NCI-H1105 treated with DMSO at 0.1 percent for 48 hours (cell line): ENCODE measurements around the gene MT1M.

Experiments
- DNase-seq: peaks from one replicate; lab custom pipeline; 2025; lab: John Stamatoyannopoulos, UW

MT1M gene

GRCh38 chr16:56628486-56629350 lies 3.7 kb upstream of the MT1M start:
- no peak for DNase-seq

GRCh38 chr16:56629531-56629930 lies 2.9 kb upstream of the MT1M start:
- no peak for DNase-seq

GRCh38 chr16:56630134-56630533 lies 2.3 kb upstream of the MT1M start:
- DNase-seq = no peak

GRCh38 chr16:56631197-56631596 lies 1.3 kb upstream of the MT1M start:
- no peak for DNase-seq

- DNase-seq = no peak
Observed at GRCh38 chr16:56631832-56632155, 665 bp upstream of the MT1M start.

- no peak for DNase-seq
Observed at GRCh38 chr16:56632848-56633365, 448 bp downstream of the MT1M start.

GRCh38 chr16:56633535-56633934 lies 1.1 kb downstream of the MT1M start:
- DNase-seq = no peak

GRCh38 chr16:56634715-56635440 lies 2.4 kb downstream of the MT1M start:
- DNase-seq = no peak

GRCh38 chr16:56635441-56635967 lies 3.0 kb downstream of the MT1M start:
- DNase-seq = no peak

- DNase-seq = no peak
Observed at GRCh38 chr16:56636616-56637413, 4.4 kb downstream of the MT1M start.

- DNase-seq = no peak
Observed at GRCh38 chr16:56637814-56638750, 5.6 kb downstream of the MT1M start, which contains the start of gene MT1A. MT1A (plus strand) TSS chr16:56638666; CDS start chr16:56638739, 73 bp downstream.

- no peak for DNase-seq
Observed at GRCh38 chr16:56639045-56639444, 6.6 kb downstream of the MT1M start.

- DNase-seq = no peak
Observed at GRCh38 chr16:56640076-56640475, 7.6 kb downstream of the MT1M start.

GRCh38 chr16:56641166-56641565 lies 8.7 kb downstream of the MT1M start:
- no peak for DNase-seq

GRCh38 chr16:56643080-56643778 lies 10.8 kb downstream of the MT1M start:
- no peak for DNase-seq

GRCh38 chr16:56643833-56644232 lies 11.4 kb downstream of the MT1M start:
- DNase-seq = no peak

- DNase-seq = no peak
Observed at GRCh38 chr16:56645311-56645710, 12.9 kb downstream of the MT1M start.

GRCh38 chr16:56645838-56646237 lies 13.4 kb downstream of the MT1M start:
- no peak for DNase-seq

GRCh38 chr16:56647641-56648431 lies 15.4 kb downstream of the MT1M start:
- DNase-seq = no peak
